NCI-H774 (cell line): Measurements from ENCODE around the gene NME8.

Experiments used
- DNase-seq: peaks from one replicate; lab custom pipeline; 2025; lab: John Stamatoyannopoulos, UW

NME8 gene

GRCh38 chr7:37901236-37901827, 52.9 kb downstream of the NME8 start:
- DNase-seq = no peak

- DNase-seq = no peak
Observed at GRCh38 chr7:37901890-37902524, 53.6 kb downstream of the NME8 start.

- no peak for DNase-seq
Observed at GRCh38 chr7:37908221-37908788, 59.9 kb downstream of the NME8 start.

GRCh38 chr7:37912756-37913155, 64.4 kb downstream of the NME8 start:
- no peak for DNase-seq

- no peak for DNase-seq
Observed at GRCh38 chr7:37915438-37915837, 67.0 kb downstream of the NME8 start.

GRCh38 chr7:37916017-37916672, 67.7 kb downstream of the NME8 start:
- DNase-seq = no peak

- peak; percentile 40 for DNase-seq
Observed at GRCh38 chr7:37916673-37917660, 68.6 kb downstream of the NME8 start, which contains the start of gene SFRP4. Gene SFRP4, minus strand, starts transcription at chr7:37916817. Its CDS starts 280 bp downstream, at chr7:37916537.

GRCh38 chr7:37918526-37918925, 70.1 kb downstream of the NME8 start:
- no peak for DNase-seq

GRCh38 chr7:37920305-37920848, 72.0 kb downstream of the NME8 start, which contains the start of gene EPDR1:
Gene EPDR1, plus strand, starts transcription at chr7:37920640. Its CDS starts 300 bp downstream, at chr7:37920940.
- peak; percentile 47 for DNase-seq

- DNase-seq = peak; percentile 38
Observed at GRCh38 chr7:37920849-37921805, 72.7 kb downstream of the NME8 start.

- no peak for DNase-seq
Observed at GRCh38 chr7:37921876-37922275, 73.5 kb downstream of the NME8 start.

- DNase-seq = no peak
Observed at GRCh38 chr7:37923996-37924395, 75.6 kb downstream of the NME8 start.

- no peak for DNase-seq
Observed at GRCh38 chr7:37924491-37925041, 76.2 kb downstream of the NME8 start.

GRCh38 chr7:37925620-37926019, 77.2 kb downstream of the NME8 start:
- no peak for DNase-seq

GRCh38 chr7:37927773-37928444, 79.5 kb downstream of the NME8 start:
- DNase-seq = no peak

GRCh38 chr7:37928878-37929277, 80.5 kb downstream of the NME8 start:
- DNase-seq = no peak

GRCh38 chr7:37930226-37930948, 82.0 kb downstream of the NME8 start:
- DNase-seq = no peak

- no peak for DNase-seq
Observed at GRCh38 chr7:37932543-37932942, 84.1 kb downstream of the NME8 start.
